DMS53 (cell line): ENCODE results near the gene PARK7.

Source experiments
- DNase-seq: peaks from one replicate; lab custom pipeline; 2025; lab: John Stamatoyannopoulos, UW

PARK7 gene

GRCh38 chr1:7984811-7985210, 23.3 kb downstream of the PARK7 start:
- no peak for DNase-seq

- no peak for DNase-seq
Observed at GRCh38 chr1:7985851-7986612, 24.5 kb downstream of the PARK7 start.

- DNase-seq, result no peak
Observed at GRCh38 chr1:7987528-7987927, 26.0 kb downstream of the PARK7 start.

- DNase-seq, result no peak
Observed at GRCh38 chr1:7988576-7988975, 27.1 kb downstream of the PARK7 start.

GRCh38 chr1:7989762-7990428, 28.4 kb downstream of the PARK7 start:
- no peak for DNase-seq

- DNase-seq, result no peak
Observed at GRCh38 chr1:7991504-7992440, 30.3 kb downstream of the PARK7 start.

- DNase-seq, result no peak
Observed at GRCh38 chr1:7992885-7993284, 31.4 kb downstream of the PARK7 start.

- no peak for DNase-seq
Observed at GRCh38 chr1:7993593-7994479, 32.3 kb downstream of the PARK7 start.

GRCh38 chr1:7994827-7995226, 33.3 kb downstream of the PARK7 start:
- no peak for DNase-seq

GRCh38 chr1:7995437-7995836, 33.9 kb downstream of the PARK7 start:
- no peak for DNase-seq

- DNase-seq, result no peak
Observed at GRCh38 chr1:8002329-8002910, 40.9 kb downstream of the PARK7 start.

- no peak for DNase-seq
Observed at GRCh38 chr1:8002921-8003320, 41.4 kb downstream of the PARK7 start.

GRCh38 chr1:8003438-8004112, 42.1 kb downstream of the PARK7 start:
- DNase-seq, result no peak

- DNase-seq, result no peak
Observed at GRCh38 chr1:8004113-8004802, 42.7 kb downstream of the PARK7 start.

- DNase-seq, result peak; percentile 21
Observed at GRCh38 chr1:8004803-8005573, 43.5 kb downstream of the PARK7 start.

GRCh38 chr1:8006037-8006963, 44.8 kb downstream of the PARK7 start:
- peak; percentile 86 for DNase-seq

- DNase-seq, result no peak
Observed at GRCh38 chr1:8009043-8010002, 47.8 kb downstream of the PARK7 start.
